ENCODE measurements around the gene CACNB2.

CACNB2 gene

DNA sequence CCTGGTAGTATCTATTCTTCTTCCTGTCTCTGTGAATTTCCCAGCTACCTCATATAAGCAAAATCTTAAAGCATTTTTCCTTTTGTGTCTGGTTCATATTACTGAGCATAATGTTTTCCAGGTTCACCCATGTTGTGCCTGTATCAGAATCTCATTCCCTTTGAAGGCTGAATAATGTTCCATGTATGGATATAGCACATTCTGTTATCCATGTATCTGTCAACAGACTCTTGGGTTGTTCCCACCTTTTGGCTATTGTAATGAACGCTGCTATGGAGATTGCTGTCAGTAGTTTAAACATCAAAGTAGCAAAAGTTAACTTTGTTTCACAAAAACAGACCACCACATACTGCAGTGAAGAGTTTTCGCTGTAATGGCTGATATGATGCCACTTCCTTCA, 411.2 kb downstream of the CACNB2 start:
- no peak for DNase-seq (ENCODE audit: low read depth in 1 of 2, low spot score in 1 of 2)
- Histone ChIP-seq H3K4me3 (replicated peaks; ENCODE audit: insufficient read depth, low read length) (no peak overlapping the region), H3K27me3 (ENCODE audit: insufficient read depth, poor library complexity, severe bottlenecking) (no peaks in the 10 kb centered on the region), H3K27ac (replicated peaks) (no peak overlapping the region)
- no peak for TF ChIP-seq CTCF (IDR thresholded peaks at IDR 0.05; ENCODE audit: insufficient read depth, low read length)
- no peak for TF ChIP-seq POLR2AphosphoS5 (IDR thresholded peaks at IDR 0.05; ENCODE audit: low read depth)
- no peak for TF ChIP-seq SPI1 (IDR thresholded peaks at IDR 0.05; ENCODE audit: borderline replicate concordance, low read depth)
- TF ChIP-seq, protein P1, sequence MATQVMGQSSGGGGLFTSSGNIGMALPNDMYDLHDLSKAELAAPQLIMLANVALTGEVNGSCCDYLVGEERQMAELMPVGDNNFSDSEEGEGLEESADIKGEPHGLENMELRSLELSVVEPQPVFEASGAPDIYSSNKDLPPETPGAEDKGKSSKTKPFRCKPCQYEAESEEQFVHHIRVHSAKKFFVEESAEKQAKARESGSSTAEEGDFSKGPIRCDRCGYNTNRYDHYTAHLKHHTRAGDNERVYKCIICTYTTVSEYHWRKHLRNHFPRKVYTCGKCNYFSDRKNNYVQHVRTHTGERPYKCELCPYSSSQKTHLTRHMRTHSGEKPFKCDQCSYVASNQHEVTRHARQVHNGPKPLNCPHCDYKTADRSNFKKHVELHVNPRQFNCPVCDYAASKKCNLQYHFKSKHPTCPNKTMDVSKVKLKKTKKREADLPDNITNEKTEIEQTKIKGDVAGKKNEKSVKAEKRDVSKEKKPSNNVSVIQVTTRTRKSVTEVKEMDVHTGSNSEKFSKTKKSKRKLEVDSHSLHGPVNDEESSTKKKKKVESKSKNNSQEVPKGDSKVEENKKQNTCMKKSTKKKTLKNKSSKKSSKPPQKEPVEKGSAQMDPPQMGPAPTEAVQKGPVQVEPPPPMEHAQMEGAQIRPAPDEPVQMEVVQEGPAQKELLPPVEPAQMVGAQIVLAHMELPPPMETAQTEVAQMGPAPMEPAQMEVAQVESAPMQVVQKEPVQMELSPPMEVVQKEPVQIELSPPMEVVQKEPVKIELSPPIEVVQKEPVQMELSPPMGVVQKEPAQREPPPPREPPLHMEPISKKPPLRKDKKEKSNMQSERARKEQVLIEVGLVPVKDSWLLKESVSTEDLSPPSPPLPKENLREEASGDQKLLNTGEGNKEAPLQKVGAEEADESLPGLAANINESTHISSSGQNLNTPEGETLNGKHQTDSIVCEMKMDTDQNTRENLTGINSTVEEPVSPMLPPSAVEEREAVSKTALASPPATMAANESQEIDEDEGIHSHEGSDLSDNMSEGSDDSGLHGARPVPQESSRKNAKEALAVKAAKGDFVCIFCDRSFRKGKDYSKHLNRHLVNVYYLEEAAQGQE (IDR thresholded peaks at IDR 0.05; ENCODE audit: insufficient replicate concordance, low read depth), result no peak
- no peak for TF ChIP-seq GABPA (IDR thresholded peaks at IDR 0.05; ENCODE audit: low read depth)

DNA sequence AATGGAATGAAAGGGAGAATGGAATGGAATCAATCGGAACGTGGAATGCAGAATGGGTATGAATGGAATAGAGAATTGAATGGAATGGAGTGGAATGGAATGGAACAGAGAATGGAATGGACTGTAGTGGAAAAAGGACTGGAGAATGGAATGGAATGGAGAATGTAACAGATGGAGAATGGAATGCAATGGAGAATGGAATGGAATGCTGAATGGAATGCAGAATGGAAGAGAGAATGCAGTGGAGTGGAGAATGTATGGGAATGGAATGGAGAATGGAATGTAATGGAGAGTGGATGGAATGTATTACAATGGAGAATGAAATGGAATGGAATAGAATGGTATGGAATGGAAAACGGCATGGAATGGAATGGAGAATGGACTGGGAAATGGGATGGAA, 414.3 kb downstream of the CACNB2 start:
- no peak overlapping the region for H3K27ac ChIP-seq (replicated peaks)
- H3K4me3 ChIP-seq (replicated peaks; ENCODE audit: insufficient read depth, low read length), result no peak overlapping the region
- no peak for TF ChIP-seq SPI1 (IDR thresholded peaks at IDR 0.05; ENCODE audit: borderline replicate concordance, low read depth)
- TF ChIP-seq CTCF (IDR thresholded peaks at IDR 0.05; ENCODE audit: insufficient read depth, low read length), result no peak
- TF ChIP-seq, protein P1 (IDR thresholded peaks at IDR 0.05; ENCODE audit: insufficient replicate concordance, low read depth), result no peak
- no peak for TF ChIP-seq GABPA (IDR thresholded peaks at IDR 0.05; ENCODE audit: low read depth)
- no peak for TF ChIP-seq POLR2AphosphoS5 (IDR thresholded peaks at IDR 0.05; ENCODE audit: low read depth)
- no peaks in the 10 kb centered on the region for H3K27me3 ChIP-seq (ENCODE audit: insufficient read depth, poor library complexity, severe bottlenecking)
- no peak for DNase-seq (ENCODE audit: low read depth in 1 of 2, low spot score in 1 of 2)

- no peaks in the 10 kb centered on the region for H3K27me3 ChIP-seq (ENCODE audit: insufficient read depth, poor library complexity, severe bottlenecking)
- no peak for DNase-seq (ENCODE audit: low read depth in 1 of 2, low spot score in 1 of 2)
Measured at GRCh38 chr10:18556522-18557147, 416.4 kb downstream of the CACNB2 start.

More at GRCh38 chr10:18556522-18557147, 416.4 kb downstream of the CACNB2 start:
- TF ChIP-seq SPI1 (IDR thresholded peaks at IDR 0.05; ENCODE audit: borderline replicate concordance, low read depth), result no peak
- no peak for TF ChIP-seq CTCF (IDR thresholded peaks at IDR 0.05; ENCODE audit: insufficient read depth, low read length)
- TF ChIP-seq GABPA (IDR thresholded peaks at IDR 0.05; ENCODE audit: low read depth), result no peak
- no peak for TF ChIP-seq POLR2AphosphoS5 (IDR thresholded peaks at IDR 0.05; ENCODE audit: low read depth)
- TF ChIP-seq, protein P1 (IDR thresholded peaks at IDR 0.05; ENCODE audit: insufficient replicate concordance, low read depth), result no peak
- H3K27ac ChIP-seq (replicated peaks), result no peak overlapping the region
- no peak overlapping the region for H3K4me3 ChIP-seq (replicated peaks; ENCODE audit: insufficient read depth, low read length)

Measured in HL-60 (cell line).